ENCODE data around the gene CDKN2B-AS1. TPM values are rescaled to one million over a fixed set of nuclear protein-coding genes. Genes with fewer than 3 reads are reported as not detected.
"Not testable (repeated sequence)": the region's sequence is repeated elsewhere in the genome, so short reads cannot be mapped to it uniquely, and the experiment has no call there.

Gene CDKN2B-AS1
- total and polyA plus RNA-seq, 5 donors: 0.09 to 0.24 TPM; not detected in 3

- Histone ChIP-seq H3K4me1 (ENCODE audit: control insufficient read depth, insufficient read depth, low read length) (no peaks in the 10 kb centered on the region), H3K27me3 (ENCODE audit: control insufficient read depth, insufficient read depth) (no peaks in the 10 kb centered on the region), H3K4me3 (ENCODE audit: low read length) (no peak overlapping the region), H3K27ac (ENCODE audit: low read length) (no peak overlapping the region), H3K9me3 (ENCODE audit: control insufficient read depth, low read length) (no peaks in the 10 kb centered on the region)
- DNase-seq: no peak
- intact Hi-C loops (cut with DNase I): no loop called here
- ATAC-seq: no peak
- 98% methylated on average over 1 of the region's 1 CpG for WGBS
Observed at GRCh38 chr9:22049411-22049810, 54.8 kb downstream of the CDKN2B-AS1 start.

GRCh38 chr9:22050924-22051323 lies 56.3 kb downstream of the CDKN2B-AS1 start:
- no peak for ATAC-seq
- H3K4me1 ChIP-seq (ENCODE audit: control insufficient read depth, insufficient read depth, low read length): no peaks in the 10 kb centered on the region

DNA sequence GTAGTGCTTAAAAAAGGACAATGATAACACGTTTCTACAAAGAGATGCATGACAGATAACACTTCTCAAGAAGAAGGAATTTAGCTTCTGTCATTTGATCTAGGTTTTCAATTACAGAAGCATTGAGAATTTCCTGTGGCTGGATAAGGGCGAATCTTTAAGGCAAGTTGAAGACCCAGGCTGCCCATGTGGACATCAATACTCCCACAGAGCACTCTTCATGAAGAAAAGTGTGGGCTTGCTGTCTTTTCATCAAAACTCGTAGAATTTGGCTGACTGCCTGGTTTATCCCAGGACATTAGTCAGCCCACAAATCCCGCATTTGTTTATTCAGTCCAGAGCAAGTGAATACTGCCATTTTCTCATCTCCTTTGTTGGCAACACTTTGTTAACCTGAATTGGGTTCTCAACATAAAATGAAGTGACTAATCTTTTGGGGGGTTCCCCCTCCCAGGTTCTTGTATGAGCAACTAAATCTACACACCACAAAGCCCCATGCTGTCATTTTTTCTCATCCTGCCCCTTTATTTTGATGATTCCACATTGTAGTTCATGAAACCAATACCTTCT lies 57.9 kb downstream of the CDKN2B-AS1 start:
- intact Hi-C loops (cut with DNase I): no loop called here
- no peaks in the 10 kb centered on the region for H3K4me1 ChIP-seq (ENCODE audit: control insufficient read depth, insufficient read depth, low read length)
- H3K4me3 ChIP-seq (ENCODE audit: low read length): no peak overlapping the region
- no peaks in the 10 kb centered on the region for H3K27me3 ChIP-seq (ENCODE audit: control insufficient read depth, insufficient read depth)
- WGBS: 33% methylated on average over 4 of the region's 4 CpGs
- DNase-seq (no peak), ATAC-seq (no peak)
- H3K9me3 ChIP-seq (ENCODE audit: control insufficient read depth, low read length): no peaks in the 10 kb centered on the region
- H3K27ac ChIP-seq (ENCODE audit: low read length): no peak overlapping the region

More at GRCh38 chr9:22050924-22051323, 56.3 kb downstream of the CDKN2B-AS1 start:
- DNase-seq: no peak
- Histone ChIP-seq H3K27ac (ENCODE audit: low read length) (no peak overlapping the region), H3K27me3 (ENCODE audit: control insufficient read depth, insufficient read depth) (no peaks in the 10 kb centered on the region), H3K4me3 (ENCODE audit: low read length) (no peak overlapping the region), H3K9me3 (ENCODE audit: control insufficient read depth, low read length) (no peaks in the 10 kb centered on the region)
- intact Hi-C loops (cut with DNase I): no loop called here
- WGBS: 63% methylated on average over 4 of the region's 4 CpGs

- H3K9me3 ChIP-seq (ENCODE audit: control insufficient read depth, low read length): no peaks in the 10 kb centered on the region
- 55% methylated on average over 2 of the region's 2 CpGs for WGBS
- no peak overlapping the region for H3K27ac ChIP-seq (ENCODE audit: low read length)
- no peak overlapping the region for H3K4me3 ChIP-seq (ENCODE audit: low read length)
- intact Hi-C loops (cut with DNase I): no loop called here
- H3K27me3 ChIP-seq (ENCODE audit: control insufficient read depth, insufficient read depth): no peaks in the 10 kb centered on the region
- DNase-seq (no peak), ATAC-seq (no peak)
- no peaks in the 10 kb centered on the region for H3K4me1 ChIP-seq (ENCODE audit: control insufficient read depth, insufficient read depth, low read length)
Observed at GRCh38 chr9:22053178-22053577, 58.6 kb downstream of the CDKN2B-AS1 start.

- ATAC-seq: no peak
- intact Hi-C loops (cut with DNase I): no loop called here
- no peak overlapping the region for H3K27ac ChIP-seq (ENCODE audit: low read length)
- H3K9me3 ChIP-seq (ENCODE audit: control insufficient read depth, low read length): no peaks in the 10 kb centered on the region
- WGBS: 92% methylated on average over 3 of the region's 3 CpGs
- no peak for DNase-seq
- no peaks in the 10 kb centered on the region for H3K4me1 ChIP-seq (ENCODE audit: control insufficient read depth, insufficient read depth, low read length)
- no peaks in the 10 kb centered on the region for H3K27me3 ChIP-seq (ENCODE audit: control insufficient read depth, insufficient read depth)
- H3K4me3 ChIP-seq (ENCODE audit: low read length): no peak overlapping the region
Observed at GRCh38 chr9:22054076-22054475, 59.5 kb downstream of the CDKN2B-AS1 start.

DNA sequence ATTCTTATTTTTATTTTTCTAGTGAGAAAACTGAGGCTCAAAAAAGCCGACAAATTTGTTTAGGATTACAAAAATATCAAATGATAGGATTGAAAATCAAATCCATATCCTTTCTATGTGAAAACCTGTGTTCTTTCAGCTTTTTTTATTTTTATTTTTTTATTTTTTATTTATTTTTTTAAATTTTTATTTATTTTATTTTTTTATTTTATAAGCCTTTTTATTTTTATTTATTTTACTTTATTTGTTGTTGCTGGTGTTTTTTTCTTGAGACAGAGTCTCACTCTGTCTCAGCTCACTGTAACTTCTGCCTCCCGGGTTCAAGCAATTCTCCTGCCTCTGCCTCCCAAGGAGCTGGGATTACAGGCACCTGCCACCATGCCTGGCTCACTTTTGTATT lies 59.9 kb downstream of the CDKN2B-AS1 start:
- WGBS: 98% methylated on average over 2 of the region's 2 CpGs
- no peak overlapping the region for H3K4me3 ChIP-seq (ENCODE audit: low read length)
- H3K27me3 ChIP-seq (ENCODE audit: control insufficient read depth, insufficient read depth): no peaks in the 10 kb centered on the region
- intact Hi-C loops (cut with DNase I): no loop called here
- DNase-seq (no peak), ATAC-seq (no peak)
- no peaks in the 10 kb centered on the region for H3K4me1 ChIP-seq (ENCODE audit: control insufficient read depth, insufficient read depth, low read length)
- H3K27ac ChIP-seq (ENCODE audit: low read length): no peak overlapping the region
- H3K9me3 ChIP-seq (ENCODE audit: control insufficient read depth, low read length): no peaks in the 10 kb centered on the region

DNA sequence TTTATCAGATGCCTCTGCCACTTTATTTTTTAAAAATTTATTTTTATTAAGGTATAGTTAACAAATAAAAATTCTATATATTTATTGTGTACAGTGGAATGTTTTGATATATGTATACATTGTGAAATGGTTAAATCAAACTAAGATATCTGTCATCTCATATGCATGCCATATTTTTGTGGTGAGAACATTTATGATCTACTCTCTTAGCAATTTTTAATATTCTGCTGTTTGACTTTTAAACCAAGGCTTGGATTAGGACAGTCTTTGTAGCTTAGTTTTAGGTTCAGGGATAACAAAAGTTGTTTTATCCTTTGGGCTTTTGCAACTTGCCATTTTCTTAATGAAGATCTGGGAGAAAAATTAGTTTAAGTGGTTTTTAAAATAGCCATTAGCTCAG lies 60.5 kb downstream of the CDKN2B-AS1 start:
- no peak for DNase-seq
- Histone ChIP-seq H3K4me3 (ENCODE audit: low read length) (no peak overlapping the region), H3K9me3 (ENCODE audit: control insufficient read depth, low read length) (no peaks in the 10 kb centered on the region), H3K27me3 (ENCODE audit: control insufficient read depth, insufficient read depth) (no peaks in the 10 kb centered on the region), H3K27ac (ENCODE audit: low read length) (no peak overlapping the region), H3K4me1 (ENCODE audit: control insufficient read depth, insufficient read depth, low read length) (no peaks in the 10 kb centered on the region)
- intact Hi-C loops (cut with DNase I): no loop called here
- no peak for ATAC-seq

DNA sequence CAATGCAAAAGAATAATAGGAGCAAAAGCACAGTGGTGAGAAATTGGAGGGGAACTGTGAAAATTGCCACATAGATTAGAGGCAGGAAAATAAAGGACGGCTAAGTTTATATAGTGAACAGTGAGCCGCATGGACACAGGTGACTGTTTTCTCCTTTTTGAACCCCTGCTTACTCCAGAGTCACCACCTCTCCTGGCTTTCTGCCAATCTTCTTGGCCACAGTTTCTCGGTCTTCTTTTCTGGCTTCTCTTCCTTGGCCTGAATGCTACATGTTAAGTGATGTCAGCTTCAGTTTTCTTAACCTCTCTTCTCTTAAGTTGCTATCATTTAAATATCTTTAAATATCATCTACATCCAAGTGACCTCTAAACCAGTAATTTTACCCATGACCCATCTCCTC lies 61.8 kb downstream of the CDKN2B-AS1 start:
- 75% methylated on average over 3 of the region's 3 CpGs for WGBS
- Histone ChIP-seq H3K4me3 (ENCODE audit: low read length) (no peak overlapping the region), H3K4me1 (ENCODE audit: control insufficient read depth, insufficient read depth, low read length) (no peaks in the 10 kb centered on the region), H3K27ac (ENCODE audit: low read length) (no peak overlapping the region), H3K27me3 (ENCODE audit: control insufficient read depth, insufficient read depth) (no peaks in the 10 kb centered on the region), H3K9me3 (ENCODE audit: control insufficient read depth, low read length) (no peaks in the 10 kb centered on the region)
- ATAC-seq (no peak), DNase-seq (no peak)
- intact Hi-C loops (cut with DNase I): no loop called here

DNA sequence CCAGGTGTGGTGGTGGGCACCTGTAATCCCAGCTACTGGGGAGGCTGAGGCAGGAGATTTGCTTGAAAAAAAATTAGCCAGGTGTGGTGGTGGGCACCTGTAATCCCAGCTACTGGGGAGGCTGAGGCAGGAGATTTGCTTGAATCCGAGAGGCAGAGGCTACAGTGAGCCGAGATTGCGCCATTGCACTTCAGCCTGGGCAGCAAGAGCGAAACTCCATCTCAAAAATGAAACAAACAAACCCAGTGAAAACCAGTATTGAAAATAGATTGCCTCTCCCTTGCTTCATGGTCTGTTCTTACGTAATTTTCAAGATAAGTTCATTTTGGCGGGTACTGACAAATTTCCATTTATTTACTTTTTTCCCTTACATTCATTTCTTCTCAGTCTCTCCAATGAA lies 63.4 kb downstream of the CDKN2B-AS1 start:
- 95% methylated on average over 6 of the region's 6 CpGs for WGBS
- intact Hi-C loops (cut with DNase I); H3K9me3 ChIP-seq (ENCODE audit: control insufficient read depth, low read length); H3K27ac ChIP-seq (ENCODE audit: low read length); H3K4me1 ChIP-seq (ENCODE audit: control insufficient read depth, insufficient read depth, low read length); DNase-seq; H3K4me3 ChIP-seq (ENCODE audit: low read length); H3K27me3 ChIP-seq (ENCODE audit: control insufficient read depth, insufficient read depth); ATAC-seq: not testable (repeated sequence)

DNA sequence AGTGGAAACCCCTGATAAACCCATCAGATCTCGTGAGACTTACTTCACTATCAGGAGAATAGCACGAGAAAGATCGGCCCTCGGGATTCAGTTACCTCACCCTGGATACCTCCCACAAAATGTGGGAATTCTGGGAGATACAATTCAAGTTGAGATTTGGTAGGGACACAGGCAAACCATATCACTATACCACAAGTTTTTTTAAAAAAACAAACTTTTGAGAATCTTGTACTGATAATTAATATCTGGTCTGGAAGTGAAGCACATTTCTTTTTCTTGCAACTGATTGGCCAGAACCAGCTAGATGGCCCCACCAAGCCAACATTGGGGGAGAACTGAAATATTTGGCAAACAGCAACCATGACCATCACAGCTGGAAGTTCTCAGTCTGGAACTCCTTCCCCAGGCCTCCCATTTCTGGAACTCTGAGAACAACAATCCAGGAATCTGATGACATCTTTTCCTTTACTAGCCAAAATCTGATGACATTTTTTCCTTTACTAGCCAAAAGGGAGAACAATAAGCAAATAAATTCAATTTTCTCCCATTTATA lies 66.3 kb downstream of the CDKN2B-AS1 start:
- Histone ChIP-seq H3K27me3 (ENCODE audit: control insufficient read depth, insufficient read depth) (no peaks in the 10 kb centered on the region), H3K27ac (ENCODE audit: low read length) (no peak overlapping the region), H3K4me3 (ENCODE audit: low read length) (no peak overlapping the region), H3K9me3 (ENCODE audit: control insufficient read depth, low read length) (no peaks in the 10 kb centered on the region), H3K4me1 (ENCODE audit: control insufficient read depth, insufficient read depth, low read length) (no peaks in the 10 kb centered on the region)
- DNase-seq (peak; percentile 31 to 64 (median 60)), ATAC-seq (peak; percentile 73 to 92)
- WGBS: 48% methylated on average over 4 of the region's 4 CpGs
- intact Hi-C loops (cut with DNase I): no loop called here

GRCh38 chr9:22064957-22065356 lies 70.4 kb downstream of the CDKN2B-AS1 start:
- H3K4me3 ChIP-seq (ENCODE audit: low read length): no peak overlapping the region
- no peak for ATAC-seq
- H3K9me3 ChIP-seq (ENCODE audit: control insufficient read depth, low read length): no peaks in the 10 kb centered on the region
- 75% methylated on average over 2 of the region's 2 CpGs for WGBS
- intact Hi-C loops (cut with DNase I): no loop called here
- no peaks in the 10 kb centered on the region for H3K4me1 ChIP-seq (ENCODE audit: control insufficient read depth, insufficient read depth, low read length)
- no peak overlapping the region for H3K27ac ChIP-seq (ENCODE audit: low read length)
- no peaks in the 10 kb centered on the region for H3K27me3 ChIP-seq (ENCODE audit: control insufficient read depth, insufficient read depth)
- DNase-seq: no peak
